GM23338 (cell line): Measurements from ENCODE around the gene KATNAL2.

Experiments used
- CREB1 ChIP-seq: fragments of 250-450 bp; sonication (Bioruptor Pico); IDR thresholded peaks from 2 replicates; pipeline ENCODE4 v1.5.0; 2020; ENCODE audit warnings: low read depth, mild to moderate bottlenecking, moderate library complexity
- CTCF ChIP-seq, 2 experiments: fragments of 200-600 bp in 1 of 2; sonication (generic) in 1 of 2; conservative IDR thresholded peaks; 2 replicates each; pipeline versions ENCODE4 v1.5.1 to v1.6.1; 2016 to 2017; ENCODE audit warnings: antibody characterized with exemption in 2 of 2, low read depth in 2 of 2, mild to moderate bottlenecking in 2 of 2, moderate library complexity in 1 of 2
- ETS1 ChIP-seq: IDR thresholded peaks from 2 replicates; pipeline ENCODE4 v1.6.1; 2016; ENCODE audit warnings: antibody characterized with exemption
- EZH2 ChIP-seq: fragments of 200-600 bp; sonication (generic); IDR thresholded peaks from one replicate; pipeline ENCODE4 v1.8.0; 2017; ENCODE audit warnings: antibody characterized with exemption, mild to moderate bottlenecking, low read depth; ENCODE audit not compliant: unreplicated experiment
- EZH2phosphoT487 ChIP-seq: fragments of 200-600 bp; sonication (generic); IDR thresholded peaks from one replicate; pipeline ENCODE4 v1.8.1; 2018; ENCODE audit warnings: antibody characterized with exemption; ENCODE audit not compliant: unreplicated experiment
- JUNB ChIP-seq: IDR thresholded peaks from one replicate; pipeline ENCODE4 v1.6.1; 2016; ENCODE audit warnings: antibody characterized with exemption; ENCODE audit not compliant: unreplicated experiment
- POLR2AphosphoS5 ChIP-seq: IDR thresholded peaks from 2 replicates; pipeline ENCODE4 v1.6.1; 2016; ENCODE audit warnings: antibody characterized with exemption, low read depth
- REST ChIP-seq: IDR thresholded peaks from one replicate; pipeline ENCODE4 v1.6.1; 2018; ENCODE audit warnings: antibody characterized with exemption; ENCODE audit not compliant: unreplicated experiment
- ZNF114 ChIP-seq: fragments of 250-450 bp; sonication (Bioruptor Pico); IDR thresholded peaks from 2 replicates; pipeline ENCODE4 v1.5.0; 2020; ENCODE audit warnings: mild to moderate bottlenecking, moderate library complexity

DNA sequence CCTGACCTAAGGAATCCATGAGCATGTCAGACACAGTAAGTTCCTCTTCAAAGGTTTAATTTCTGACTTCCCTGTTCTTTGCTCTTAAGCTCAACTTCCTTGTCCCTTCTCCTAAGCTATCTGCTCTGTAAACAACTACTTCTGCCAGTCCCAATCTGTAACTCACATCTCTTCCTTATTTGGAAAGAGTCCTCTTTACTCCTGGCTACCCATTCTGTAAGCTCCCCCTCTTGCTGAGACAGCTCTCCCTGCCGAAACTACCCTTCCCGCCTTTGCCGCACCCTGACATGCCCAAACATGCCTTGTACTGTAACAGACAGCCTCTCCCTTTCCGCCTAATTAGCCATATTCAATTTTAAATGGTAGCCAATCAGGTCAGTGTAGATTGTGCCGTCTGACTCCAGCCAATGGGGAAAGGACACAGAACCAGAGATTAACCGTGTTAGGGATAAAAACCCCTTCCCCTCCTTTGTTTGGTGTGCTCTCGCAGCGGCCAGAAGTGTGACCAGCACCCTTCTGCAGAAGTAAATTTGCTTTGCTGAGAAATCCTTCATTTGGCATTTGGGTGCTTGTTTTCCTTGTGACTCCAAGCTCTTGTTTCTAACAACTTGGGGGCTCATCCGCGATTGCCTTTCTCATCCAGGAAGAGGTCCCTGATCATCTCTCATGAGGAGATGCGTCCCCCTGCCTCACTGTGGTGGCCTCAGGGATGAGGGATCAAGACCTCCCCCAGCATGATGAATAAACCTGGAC lies 49.1 kb upstream of the KATNAL2 start:
- TF ChIP-seq CTCF (conservative IDR thresholded peaks at IDR 0.05; ENCODE audit: low read depth in 2 of 2) (no peak), REST (no peak), EZH2 (no peak), ETS1 (no peak), POLR2AphosphoS5 (no peak), CREB1 (CRISPR knock-in tag) (no peak), EZH2phosphoT487 (no peak), JUNB (no peak), ZNF114 (CRISPR knock-in tag) (no peak)
